HEK293 (cell line): ENCODE data around the gene ASTN2.

Experiments
- CTCF ChIA-PET: fragments of 350-600 bp; formaldehyde crosslinking; extraction: SDS; loops from one replicate; lab custom pipeline; 2021; ENCODE audit warnings: antibody characterized with exemption; lab: Yijun Ruan, JAX
- POLR2A ChIA-PET: fragments of 300-600 bp; formaldehyde crosslinking; extraction: SDS; loops from one replicate; lab custom pipeline; 2020; ENCODE audit warnings: antibody characterized with exemption, inconsistent platforms; lab: Yijun Ruan, JAX
- H3K27ac ChIP-seq: fragments of 200-500 bp; sonication (Bioruptor generic); 2 replicates; pipeline ENCODE4 v1.5.1; 2014; ENCODE audit warnings: low read depth, low read length, control low read depth, inconsistent platforms; ENCODE audit errors: extremely low read depth
- H3K36me3 ChIP-seq, 2 experiments: fragments of 200-500 bp in 1 of 2; sonication (Bioruptor generic) in 1 of 2; 1 replicate in 1 of 2; 2 replicates in 1 of 2; pipeline ENCODE4 v1.5.1; 2014 to 2017; ENCODE audit warnings: inconsistent platforms in 2 of 2, low read length in 2 of 2; ENCODE audit not compliant: control insufficient read depth in 2 of 2, insufficient read depth in 1 of 2
- H3K4me1 ChIP-seq: fragments of 200-500 bp; sonication (Bioruptor generic); 2 replicates; pipeline ENCODE4 v1.5.1; 2014; ENCODE audit warnings: mild to moderate bottlenecking, low read length, inconsistent platforms; ENCODE audit not compliant: control insufficient read depth, insufficient read depth
- H3K4me3 ChIP-seq: 2 replicates; pipeline ENCODE4 v1.5.1; 2011; ENCODE audit warnings: low read depth, mild to moderate bottlenecking, control low read depth, low read length, moderate library complexity
- H3K9me3 ChIP-seq: fragments of 200-500 bp; sonication (Bioruptor generic); 2 replicates; pipeline ENCODE4 v1.5.1; 2014; ENCODE audit warnings: low read depth, low read length, inconsistent platforms; ENCODE audit not compliant: control insufficient read depth, insufficient read depth
- BCL11B ChIP-seq: fragments of 450-650 bp; formaldehyde crosslinking; IDR thresholded peaks from 2 replicates; pipeline ENCODE4 v1.5.1; 2016; ENCODE audit warnings: low read depth, missing biosample characterization, missing genetic modification characterization
- EGR2 ChIP-seq: fragments of 450-650 bp; formaldehyde crosslinking; IDR thresholded peaks from 2 replicates; pipeline ENCODE4 v1.5.1; 2016; ENCODE audit warnings: low read depth, missing biosample characterization, missing genetic modification characterization
- SP7 ChIP-seq: fragments of 450-650 bp; formaldehyde crosslinking; IDR thresholded peaks from 2 replicates; pipeline ENCODE4 v1.5.1; 2016; ENCODE audit warnings: missing biosample characterization, missing genetic modification characterization
- WT1 ChIP-seq: fragments of 450-650 bp; formaldehyde crosslinking; IDR thresholded peaks from 2 replicates; pipeline ENCODE4 v1.5.1; 2016; ENCODE audit warnings: missing biosample characterization, missing genetic modification characterization
- ZNF248 ChIP-seq: fragments of 450-650 bp; formaldehyde crosslinking; IDR thresholded peaks from 2 replicates; pipeline ENCODE4 v1.5.1; 2017; ENCODE audit warnings: missing biosample characterization, missing genetic modification characterization
- ZNF426 ChIP-seq: fragments of 450-650 bp; formaldehyde crosslinking; IDR thresholded peaks from 2 replicates; pipeline ENCODE4 v1.5.1; 2017; ENCODE audit warnings: missing biosample characterization, missing genetic modification characterization, mild to moderate bottlenecking, inconsistent platforms, moderate library complexity
- ZNF501 ChIP-seq: fragments of 450-650 bp; formaldehyde crosslinking; IDR thresholded peaks from 2 replicates; pipeline ENCODE4 v1.5.1; 2016; ENCODE audit warnings: missing biosample characterization, missing genetic modification characterization
- ZNF670 ChIP-seq: fragments of 450-650 bp; formaldehyde crosslinking; IDR thresholded peaks from 2 replicates; pipeline ENCODE4 v1.5.1; 2016; ENCODE audit warnings: missing biosample characterization, missing genetic modification characterization, low read depth
- ZNF692 ChIP-seq: fragments of 450-650 bp; formaldehyde crosslinking; IDR thresholded peaks from 2 replicates; pipeline ENCODE4 v1.5.1; 2016; ENCODE audit warnings: missing biosample characterization, missing genetic modification characterization
- ZNF704 ChIP-seq: fragments of 450-650 bp; formaldehyde crosslinking; IDR thresholded peaks from 2 replicates; pipeline ENCODE4 v1.5.1; 2016; ENCODE audit warnings: missing biosample characterization, missing genetic modification characterization
- ZNF707 ChIP-seq: fragments of 450-650 bp; formaldehyde crosslinking; IDR thresholded peaks from 2 replicates; pipeline ENCODE4 v1.5.1; 2016; ENCODE audit warnings: missing biosample characterization, missing genetic modification characterization
- TF ChIP-seq, protein P1 (sequence below): fragments of 450-650 bp; formaldehyde crosslinking; IDR thresholded peaks from 2 replicates; pipeline ENCODE4 v1.5.1; 2017; ENCODE audit warnings: missing biosample characterization, missing genetic modification characterization
- TF ChIP-seq, protein P2 (sequence below): fragments of 450-650 bp; formaldehyde crosslinking; IDR thresholded peaks from 2 replicates; pipeline ENCODE4 v1.5.1; 2016; ENCODE audit warnings: missing biosample characterization, missing genetic modification characterization
- TF ChIP-seq, protein P3 (sequence below): fragments of 450-650 bp; formaldehyde crosslinking; IDR thresholded peaks from 2 replicates; pipeline ENCODE4 v1.5.1; 2017; ENCODE audit warnings: missing biosample characterization, missing genetic modification characterization

Gene ASTN2

GRCh38 chr9:116437411-116438370 lies 977.2 kb downstream of the ASTN2 start:
- no peak overlapping the region for H3K4me3 ChIP-seq
- H3K9me3 ChIP-seq, result no peaks in the 10 kb centered on the region
- H3K4me1 ChIP-seq, result no peaks in the 10 kb centered on the region
- peaks cover 0 to 10% of the 10 kb centered on the region in 2 experiments; a peak in 1 of 3 replicates for H3K36me3 ChIP-seq
- no peak overlapping the region for H3K27ac ChIP-seq
- ChIA-PET POLR2A (no interaction called here), CTCF (interaction anchor here (0.6 to 1.2 kb wide), 3 partner anchors 16 to 839 kb away, joined by 3 read pairs; no protein-coding TSS in a partner anchor)
- TF ChIP-seq ZNF426 (tag by site-specific recombination) (no peak), EGR2 (0 out of 2 replicates have a peak, but pooled peaks have one; percentile 30), ZNF248 (tag by site-specific recombination) (no peak)

GRCh38 chr9:116436121-116436520 lies 978.7 kb downstream of the ASTN2 start:
- POLR2A ChIA-PET, result no interaction called here
- no peak for TF ChIP-seq ZNF704 (tag by site-specific recombination)
- no peak for TF ChIP-seq BCL11B (tag by site-specific recombination)
- no peak for TF ChIP-seq SP7 (tag by site-specific recombination)
- TF ChIP-seq WT1 (tag by site-specific recombination), result no peak
- TF ChIP-seq, protein P1, sequence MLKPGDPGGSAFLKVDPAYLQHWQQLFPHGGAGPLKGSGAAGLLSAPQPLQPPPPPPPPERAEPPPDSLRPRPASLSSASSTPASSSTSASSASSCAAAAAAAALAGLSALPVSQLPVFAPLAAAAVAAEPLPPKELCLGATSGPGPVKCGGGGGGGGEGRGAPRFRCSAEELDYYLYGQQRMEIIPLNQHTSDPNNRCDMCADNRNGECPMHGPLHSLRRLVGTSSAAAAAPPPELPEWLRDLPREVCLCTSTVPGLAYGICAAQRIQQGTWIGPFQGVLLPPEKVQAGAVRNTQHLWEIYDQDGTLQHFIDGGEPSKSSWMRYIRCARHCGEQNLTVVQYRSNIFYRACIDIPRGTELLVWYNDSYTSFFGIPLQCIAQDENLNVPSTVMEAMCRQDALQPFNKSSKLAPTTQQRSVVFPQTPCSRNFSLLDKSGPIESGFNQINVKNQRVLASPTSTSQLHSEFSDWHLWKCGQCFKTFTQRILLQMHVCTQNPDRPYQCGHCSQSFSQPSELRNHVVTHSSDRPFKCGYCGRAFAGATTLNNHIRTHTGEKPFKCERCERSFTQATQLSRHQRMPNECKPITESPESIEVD (tag by site-specific recombination), result no peak
- no peak for TF ChIP-seq ZNF707 (tag by site-specific recombination)
- TF ChIP-seq ZNF670, result no peak
- TF ChIP-seq ZNF692 (tag by site-specific recombination), result no peak
- TF ChIP-seq, protein P2, sequence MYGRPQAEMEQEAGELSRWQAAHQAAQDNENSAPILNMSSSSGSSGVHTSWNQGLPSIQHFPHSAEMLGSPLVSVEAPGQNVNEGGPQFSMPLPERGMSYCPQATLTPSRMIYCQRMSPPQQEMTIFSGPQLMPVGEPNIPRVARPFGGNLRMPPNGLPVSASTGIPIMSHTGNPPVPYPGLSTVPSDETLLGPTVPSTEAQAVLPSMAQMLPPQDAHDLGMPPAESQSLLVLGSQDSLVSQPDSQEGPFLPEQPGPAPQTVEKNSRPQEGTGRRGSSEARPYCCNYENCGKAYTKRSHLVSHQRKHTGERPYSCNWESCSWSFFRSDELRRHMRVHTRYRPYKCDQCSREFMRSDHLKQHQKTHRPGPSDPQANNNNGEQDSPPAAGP (tag by site-specific recombination), result no peak
- TF ChIP-seq, protein P3, sequence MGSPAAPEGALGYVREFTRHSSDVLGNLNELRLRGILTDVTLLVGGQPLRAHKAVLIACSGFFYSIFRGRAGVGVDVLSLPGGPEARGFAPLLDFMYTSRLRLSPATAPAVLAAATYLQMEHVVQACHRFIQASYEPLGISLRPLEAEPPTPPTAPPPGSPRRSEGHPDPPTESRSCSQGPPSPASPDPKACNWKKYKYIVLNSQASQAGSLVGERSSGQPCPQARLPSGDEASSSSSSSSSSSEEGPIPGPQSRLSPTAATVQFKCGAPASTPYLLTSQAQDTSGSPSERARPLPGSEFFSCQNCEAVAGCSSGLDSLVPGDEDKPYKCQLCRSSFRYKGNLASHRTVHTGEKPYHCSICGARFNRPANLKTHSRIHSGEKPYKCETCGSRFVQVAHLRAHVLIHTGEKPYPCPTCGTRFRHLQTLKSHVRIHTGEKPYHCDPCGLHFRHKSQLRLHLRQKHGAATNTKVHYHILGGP (tag by site-specific recombination), result no peak
- no peak for TF ChIP-seq ZNF501
- H3K4me3 ChIP-seq, result no peak overlapping the region

More at GRCh38 chr9:116436121-116436520, 978.7 kb downstream of the ASTN2 start:
- CTCF ChIA-PET, result no interaction called here
- Histone ChIP-seq H3K9me3 (no peaks in the 10 kb centered on the region), H3K4me1 (no peaks in the 10 kb centered on the region), H3K27ac (no peak overlapping the region), H3K36me3 (peaks cover 0 to 10% of the 10 kb centered on the region in 2 experiments; a peak in 1 of 3 replicates)
